Esophagus muscularis mucosa (tissue), 4 donors: ENCODE results near the gene KLF16. TPM values are rescaled to one million over a fixed set of nuclear protein-coding genes. Genes with fewer than 3 reads are reported as not detected.

Experiments used
- DNase-seq: peaks from one replicate; pipeline ENCODE4 v3.0.0-alpha.2; 2017; ENCODE audit errors: extremely low spot score
- H3K27ac ChIP-seq, 4 donors: fragments of 200-600 bp; sonication (generic); replicated peaks in 1 of 4; 1 replicate in 3 of 4; 2 replicates in 1 of 4; pipeline ENCODE4 v1.5.1; 2016 to 2019; ENCODE audit warnings: mild to moderate bottlenecking in 1 of 4
- H3K27me3 ChIP-seq, 4 donors: fragments of 200-600 bp; sonication (generic); one replicate each; pipeline versions ENCODE4 v1.5.1 to v1.6.0; 2016 to 2019
- H3K36me3 ChIP-seq, 4 donors: fragments of 200-600 bp; sonication (generic); one replicate each; pipeline ENCODE4 v1.5.1; 2016 to 2019
- H3K4me1 ChIP-seq, 4 donors: fragments of 200-600 bp; sonication (generic); one replicate each; pipeline ENCODE4 v1.5.1; 2016 to 2019
- H3K4me3 ChIP-seq, 4 donors: fragments of 200-600 bp; sonication (generic); 1 replicate in 2 of 4; 2 replicates in 2 of 4; pipeline ENCODE4 v1.5.1; 2016 to 2019; ENCODE audit warnings: mild to moderate bottlenecking in 4 of 4, moderate library complexity in 1 of 4
- H3K9me3 ChIP-seq, 4 donors: fragments of 200-600 bp; sonication (generic); 1 replicate in 3 of 4; 2 replicates in 1 of 4; pipeline ENCODE4 v1.5.1; 2016 to 2019
- EP300 ChIP-seq: sonication (generic); formaldehyde crosslinking; IDR thresholded peaks from one replicate; pipeline ENCODE4 v1.6.1; 2017; ENCODE audit warnings: antibody characterized with exemption
- POLR2A ChIP-seq: fragments of 450-650 bp; IDR thresholded peaks from one replicate; pipeline ENCODE4 v1.6.1; 2017; ENCODE audit warnings: antibody characterized with exemption, moderate library complexity, mild to moderate bottlenecking, low read depth
- POLR2AphosphoS5 ChIP-seq, 2 donors: sonication (generic); formaldehyde crosslinking; IDR thresholded peaks; one replicate each; pipeline ENCODE4 v1.6.1; 2017; ENCODE audit warnings: antibody characterized with exemption in 2 of 2
- WGBS: methylation state at CpG from one replicate; pipeline ENCODE4 v1.1.5; 2018; 5-methylcytosine and 5-hydroxymethylcytosine counted together
- intact Hi-C: fragments of 100-400 bp; cut with DNase I; formaldehyde crosslinking; loops from one replicate; pipeline ENCODE4 v1.15.1; 2023
- total RNA-seq, 4 donors: library from RNA; depleted of rRNA; stranded (reverse); fragments of >200 nt; gene quantifications; one replicate each; pipeline versions ENCODE4 v1.1.0 to v1.2.1, GENCODE V29; 2016
- TF ChIP-seq, protein P1 (sequence below), 3 experiments: fragments of 200-600 bp in 2 of 3; fragments of 450-650 bp in 1 of 3; sonication (generic) in 2 of 3; IDR thresholded peaks; one replicate each; pipeline ENCODE4 v1.5.1; 2017 to 2019; ENCODE audit warnings: antibody characterized with exemption in 3 of 3, mild to moderate bottlenecking in 2 of 3, moderate library complexity in 1 of 3

The KLF16 gene
- total RNA-seq, 4 donors from 2014 or later: 2.5 to 10.8 (median 8.5) TPM

DNA sequence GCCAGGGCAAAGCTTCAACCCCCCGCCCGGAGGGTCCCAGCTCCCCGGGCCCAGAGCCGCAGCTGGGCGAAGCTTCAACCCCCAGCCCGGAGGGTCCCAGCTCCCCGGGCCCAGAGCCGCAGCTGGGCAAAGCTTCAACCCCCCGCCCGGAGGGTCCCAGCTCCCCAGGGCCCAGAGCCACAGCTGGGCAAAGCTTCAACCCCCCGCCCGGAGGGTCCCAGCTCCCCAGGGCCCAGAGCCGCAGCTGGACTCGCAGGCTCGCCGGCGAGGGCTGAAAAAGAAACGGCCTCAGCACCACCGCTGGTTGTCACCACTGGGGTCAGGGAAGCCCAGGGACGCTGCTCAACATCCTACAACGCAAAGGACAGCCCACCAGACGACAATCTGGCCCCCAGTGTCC is 20.3 kb downstream of the KLF16 start:
- 83% methylated on average over 22 of the region's 22 CpGs for WGBS
- intact Hi-C loops: no loop called here
- no peak for DNase-seq
- H3K27me3 ChIP-seq: no peaks in the 10 kb centered on the region
- H3K36me3 ChIP-seq: peaks cover 0 to 43% (median 10%) of the 10 kb centered on the region in 4 donors
- H3K4me3 ChIP-seq: no peak overlapping the region
- H3K4me1 ChIP-seq: peaks cover 73 to 98% (median 85%) of the 10 kb centered on the region in 4 donors
- H3K27ac ChIP-seq: no peak overlapping the region
- TF ChIP-seq, protein P1, sequence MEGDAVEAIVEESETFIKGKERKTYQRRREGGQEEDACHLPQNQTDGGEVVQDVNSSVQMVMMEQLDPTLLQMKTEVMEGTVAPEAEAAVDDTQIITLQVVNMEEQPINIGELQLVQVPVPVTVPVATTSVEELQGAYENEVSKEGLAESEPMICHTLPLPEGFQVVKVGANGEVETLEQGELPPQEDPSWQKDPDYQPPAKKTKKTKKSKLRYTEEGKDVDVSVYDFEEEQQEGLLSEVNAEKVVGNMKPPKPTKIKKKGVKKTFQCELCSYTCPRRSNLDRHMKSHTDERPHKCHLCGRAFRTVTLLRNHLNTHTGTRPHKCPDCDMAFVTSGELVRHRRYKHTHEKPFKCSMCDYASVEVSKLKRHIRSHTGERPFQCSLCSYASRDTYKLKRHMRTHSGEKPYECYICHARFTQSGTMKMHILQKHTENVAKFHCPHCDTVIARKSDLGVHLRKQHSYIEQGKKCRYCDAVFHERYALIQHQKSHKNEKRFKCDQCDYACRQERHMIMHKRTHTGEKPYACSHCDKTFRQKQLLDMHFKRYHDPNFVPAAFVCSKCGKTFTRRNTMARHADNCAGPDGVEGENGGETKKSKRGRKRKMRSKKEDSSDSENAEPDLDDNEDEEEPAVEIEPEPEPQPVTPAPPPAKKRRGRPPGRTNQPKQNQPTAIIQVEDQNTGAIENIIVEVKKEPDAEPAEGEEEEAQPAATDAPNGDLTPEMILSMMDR (IDR thresholded peaks at IDR 0.05): no peak
- TF ChIP-seq POLR2A: no peak
- TF ChIP-seq POLR2AphosphoS5 (IDR thresholded peaks at IDR 0.05): no peak
- TF ChIP-seq EP300: no peak
- no peaks in the 10 kb centered on the region for H3K9me3 ChIP-seq

DNA sequence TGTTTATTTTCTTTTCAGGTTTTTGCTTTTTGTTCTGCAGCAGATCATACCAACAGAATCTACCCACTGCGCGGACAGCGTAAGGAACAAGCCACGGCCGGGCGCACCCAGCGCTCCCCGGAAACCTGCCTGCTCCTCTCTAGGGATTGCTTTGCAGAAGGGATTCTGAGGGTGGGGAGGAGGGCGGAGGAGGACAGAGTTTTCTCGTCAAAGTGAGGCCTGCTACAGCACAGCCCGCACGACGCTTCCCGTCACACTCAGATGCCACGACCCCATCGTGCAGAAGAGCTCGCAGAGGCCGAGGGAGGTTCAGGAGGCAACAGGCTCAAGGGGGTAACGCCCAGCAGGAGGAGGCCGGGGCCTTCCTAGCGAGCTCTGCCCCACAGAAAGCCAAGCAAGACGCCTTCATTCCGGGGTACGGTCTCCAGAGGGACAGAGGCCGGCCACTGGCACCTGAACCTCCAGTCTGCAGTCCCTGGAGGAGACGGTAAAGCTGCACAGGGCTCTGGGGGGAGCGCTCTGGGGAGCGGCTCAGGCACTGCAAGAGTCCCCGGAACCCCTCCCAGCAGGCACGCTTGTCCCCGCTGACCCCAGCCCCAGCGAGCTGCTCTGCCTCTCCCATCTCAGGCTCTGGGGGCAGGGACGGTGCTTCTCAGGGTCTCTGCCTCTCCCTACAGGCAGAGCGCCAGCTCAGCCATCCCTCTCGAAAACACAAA is 22.0 kb downstream of the KLF16 start:
- intact Hi-C loops: no loop called here
- Histone ChIP-seq H3K27me3 (no peaks in the 10 kb centered on the region), H3K4me3 (peak overlapping the region; percentile 23 to 42 (median 28)), H3K27ac (peak overlapping the region; percentile 7 to 45 (median 42)), H3K9me3 (no peaks in the 10 kb centered on the region), H3K36me3 (peaks cover 0 to 43% (median 10%) of the 10 kb centered on the region in 4 donors), H3K4me1 (peaks cover 73 to 98% (median 85%) of the 10 kb centered on the region in 4 donors)
- DNase-seq: no peak
- WGBS: 70% methylated on average over 21 of the region's 35 CpGs
- TF ChIP-seq POLR2A (no peak), EP300 (no peak), POLR2AphosphoS5 (IDR thresholded peaks at IDR 0.05) (no peak)
- TF ChIP-seq, protein P1 (IDR thresholded peaks at IDR 0.05): no peak

DNA sequence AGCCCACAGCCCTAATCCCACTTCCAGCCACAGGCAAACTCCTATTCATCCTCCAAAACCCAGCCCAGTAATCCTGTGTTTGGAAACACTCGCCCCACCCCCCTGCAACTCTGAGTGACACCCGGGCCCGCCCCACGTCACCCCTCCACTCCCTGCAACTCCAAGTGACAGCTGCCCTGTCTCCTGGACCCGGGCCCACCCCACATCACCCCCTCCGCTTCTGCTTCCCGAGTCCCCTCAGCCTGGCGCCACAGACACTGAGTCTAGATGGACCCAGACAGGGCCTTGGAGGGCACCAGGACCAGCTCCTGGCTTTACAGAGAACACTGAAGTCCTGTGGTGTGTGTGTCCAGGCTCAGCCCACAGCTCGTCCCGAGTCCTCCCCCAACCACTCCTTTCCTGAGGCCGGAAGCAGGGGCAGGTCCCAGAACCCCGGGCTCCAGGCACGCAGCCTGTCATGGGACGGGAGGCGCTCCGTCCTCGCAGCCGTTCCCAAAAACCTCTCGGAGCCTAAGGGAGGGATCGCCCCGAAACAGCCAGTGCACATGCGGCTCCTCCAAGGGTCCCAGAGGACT is 22.8 kb downstream of the KLF16 start:
- Histone ChIP-seq H3K27me3 (no peaks in the 10 kb centered on the region), H3K27ac (peak overlapping the region; percentile 7 to 45 (median 42)), H3K9me3 (no peaks in the 10 kb centered on the region), H3K36me3 (peaks cover 0 to 40% (median 10%) of the 10 kb centered on the region in 4 donors), H3K4me1 (peaks cover 69 to 98% (median 83%) of the 10 kb centered on the region in 4 donors), H3K4me3 (peak overlapping the region; percentile 23 to 42 (median 28))
- intact Hi-C loops: no loop called here
- 79% methylated on average over 15 of the region's 22 CpGs for WGBS
- DNase-seq: no peak
- TF ChIP-seq, protein P1 (IDR thresholded peaks at IDR 0.05): no peak
- TF ChIP-seq EP300 (no peak), POLR2AphosphoS5 (IDR thresholded peaks at IDR 0.05) (no peak), POLR2A (no peak)

- peaks cover 0 to 34% (median 7%) of the 10 kb centered on the region in 4 donors for H3K36me3 ChIP-seq
- 79% methylated on average over 21 of the region's 25 CpGs for WGBS
- intact Hi-C loops: no loop called here
- H3K27me3 ChIP-seq: no peaks in the 10 kb centered on the region
- H3K4me3 ChIP-seq: peak overlapping the region in 1 of 4 donors; percentile 23
- peaks cover 63 to 94% (median 79%) of the 10 kb centered on the region in 4 donors for H3K4me1 ChIP-seq
- TF ChIP-seq EP300 (no peak), POLR2A (no peak)
- TF ChIP-seq, protein P1 (IDR thresholded peaks at IDR 0.05): no peak
- peak overlapping the region in 2 of 4 donors; percentile 7 to 41 for H3K27ac ChIP-seq
- H3K9me3 ChIP-seq: no peaks in the 10 kb centered on the region
- no peak for DNase-seq
These were observed 23.5 kb downstream of the KLF16 start for GRCh38 chr19:1839658-1840540.
